ENCODE data around the gene MARS2.
"Not testable (repeated sequence)": the region's sequence is repeated elsewhere in the genome, so short reads cannot be mapped to it uniquely, and the experiment has no call there.

MARS2 gene

DNA sequence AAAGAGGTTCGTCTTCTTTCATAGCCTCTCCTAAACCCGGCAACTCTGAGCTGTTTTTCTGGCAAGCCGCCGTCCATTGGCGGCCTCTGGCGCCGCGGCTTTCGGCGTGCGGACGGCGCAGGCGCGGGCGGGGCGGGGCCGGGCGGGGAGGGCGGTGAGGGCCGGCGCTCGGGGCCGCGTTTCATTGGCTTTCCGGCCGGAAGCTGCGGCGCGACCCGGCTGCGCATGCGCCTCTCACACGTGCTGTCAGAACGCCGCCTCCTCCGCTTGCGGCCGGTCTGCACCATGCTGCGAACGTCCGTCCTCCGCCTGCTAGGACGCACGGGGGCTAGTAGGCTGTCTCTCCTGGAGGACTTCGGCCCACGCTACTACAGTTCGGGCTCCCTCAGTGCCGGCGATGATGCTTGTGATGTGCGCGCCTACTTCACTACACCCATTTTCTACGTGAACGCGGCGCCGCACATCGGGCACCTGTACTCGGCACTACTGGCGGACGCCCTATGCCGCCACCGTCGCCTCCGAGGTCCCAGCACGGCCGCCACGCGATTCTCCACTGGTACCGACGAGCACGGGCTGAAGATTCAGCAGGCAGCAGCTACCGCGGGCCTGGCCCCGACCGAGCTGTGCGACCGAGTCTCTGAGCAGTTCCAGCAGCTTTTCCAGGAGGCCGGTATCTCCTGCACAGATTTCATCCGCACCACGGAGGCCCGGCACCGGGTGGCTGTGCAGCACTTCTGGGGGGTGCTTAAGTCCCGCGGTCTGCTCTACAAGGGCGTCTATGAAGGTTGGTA, at the start of gene MARS2:
Gene MARS2, plus strand, starts transcription at position 249 of the 791 bp plus-strand sequence. Its CDS starts 37 bp downstream, at position 286.
- FAIRE-seq, result no peak

DNA sequence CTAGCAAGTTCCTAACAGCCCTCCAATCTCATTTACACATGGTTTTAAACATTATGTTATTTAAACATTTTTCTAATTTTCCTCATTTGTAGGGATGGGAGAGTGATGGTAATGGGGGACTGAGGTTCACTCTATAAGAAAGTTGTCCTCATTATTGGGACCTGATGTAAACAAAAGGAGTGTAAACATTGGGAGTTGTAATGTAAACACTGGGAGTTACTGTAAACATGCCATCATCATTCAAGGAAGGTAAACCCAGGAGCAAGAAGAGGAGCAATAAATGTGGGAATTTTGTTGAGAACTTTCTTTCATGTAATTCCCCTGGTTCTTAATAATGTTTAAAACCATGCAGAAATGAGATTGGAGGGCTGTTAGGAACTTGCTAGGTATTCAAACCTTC, 47.6 kb upstream of the MARS2 start:
- FAIRE-seq, result no peak

DNA sequence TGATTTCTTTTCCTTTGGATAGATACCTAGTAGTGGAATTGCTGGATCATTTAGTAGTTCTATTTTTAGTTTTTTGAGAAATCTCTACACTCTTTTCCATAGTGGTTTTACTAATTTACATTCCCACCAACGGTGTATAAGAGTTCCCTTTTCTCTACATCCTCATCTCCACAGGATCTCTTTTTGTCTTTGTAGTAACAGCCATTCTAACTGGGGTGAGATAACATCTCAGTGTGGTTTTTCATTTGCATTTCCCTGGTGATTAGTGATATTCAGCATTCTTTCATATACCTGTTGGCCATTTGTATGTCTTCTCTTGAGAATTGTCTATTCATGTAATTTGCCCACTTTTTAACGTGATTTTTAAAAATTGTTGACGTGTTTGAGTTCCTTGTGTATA, 43.5 kb upstream of the MARS2 start:
- no peak for FAIRE-seq

- FAIRE-seq, result no peak
Observed at GRCh38 chr2:197666277-197666676, 38.9 kb upstream of the MARS2 start.

GRCh38 chr2:197668296-197668695, 36.9 kb upstream of the MARS2 start:
- FAIRE-seq, result no peak

- FAIRE-seq, result no peak
Observed at GRCh38 chr2:197669077-197669476, 36.1 kb upstream of the MARS2 start.

DNA sequence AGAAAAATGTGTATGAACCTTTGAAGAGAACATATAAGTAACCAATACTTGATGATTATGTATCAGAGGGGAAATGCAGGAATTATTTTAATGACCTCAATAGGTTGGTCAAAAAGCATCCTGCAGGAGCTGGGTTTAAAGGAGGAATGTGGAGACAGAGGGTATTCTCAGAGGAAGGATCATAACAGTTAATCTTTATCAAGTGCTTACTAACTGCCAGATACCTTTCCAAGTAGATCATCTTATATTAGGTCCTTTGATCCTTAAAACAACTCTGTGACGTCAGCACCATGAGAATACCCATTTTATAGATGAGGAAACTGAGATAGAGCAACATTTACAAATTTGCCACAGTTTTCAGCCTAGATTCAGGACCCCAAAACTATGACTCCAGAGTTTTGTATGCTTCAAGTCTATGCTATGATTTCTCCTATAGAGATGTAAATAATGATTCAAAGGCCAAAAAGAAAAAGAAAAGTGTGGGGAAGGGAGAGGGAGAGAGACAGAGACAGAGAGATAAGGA, 32.7 kb upstream of the MARS2 start:
- FAIRE-seq, result no peak

DNA sequence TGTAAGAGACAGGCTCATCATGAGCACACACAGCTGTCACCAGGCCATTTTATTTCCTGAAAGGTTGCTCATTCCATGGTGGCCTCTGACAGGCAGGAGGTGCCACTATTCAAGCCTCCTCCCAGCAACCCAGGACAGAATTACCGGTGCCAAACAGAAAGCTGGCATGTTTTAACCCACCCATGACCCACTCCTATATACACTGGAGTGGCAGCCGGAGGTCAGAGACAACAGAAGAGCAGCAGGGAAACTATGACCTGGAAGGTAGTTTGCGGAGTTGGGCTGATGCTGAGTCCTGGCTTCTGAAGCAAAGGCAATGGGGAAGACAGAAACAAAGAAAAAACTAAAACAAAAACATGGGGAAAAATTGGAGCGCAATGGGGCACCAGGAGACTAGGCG, 32.1 kb upstream of the MARS2 start:
- FAIRE-seq, result no peak

GRCh38 chr2:197673606-197674005, 31.6 kb upstream of the MARS2 start:
- no peak for FAIRE-seq

DNA sequence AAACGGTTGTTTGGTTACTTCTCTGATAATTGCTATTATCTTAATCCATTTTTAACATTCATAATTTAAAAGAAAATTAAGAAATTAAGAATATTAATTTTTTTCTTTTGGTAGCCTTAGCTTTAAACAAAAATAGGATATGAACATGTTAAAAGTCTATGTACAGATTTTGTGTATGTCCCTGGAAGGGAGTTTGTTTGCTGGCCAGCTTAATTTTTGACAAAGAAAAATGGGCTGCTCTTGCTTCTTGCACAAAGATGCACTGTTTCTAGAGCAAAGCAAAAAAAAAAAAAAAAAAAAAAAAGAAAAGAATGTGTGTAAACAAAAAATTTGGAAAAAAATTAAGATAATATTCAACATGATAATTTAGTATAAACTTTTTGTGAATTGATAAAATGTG, 31.1 kb upstream of the MARS2 start:
- no peak for FAIRE-seq

- FAIRE-seq, result no peak
Observed at GRCh38 chr2:197674591-197674990, 30.6 kb upstream of the MARS2 start.

GRCh38 chr2:197675246-197675645, 29.9 kb upstream of the MARS2 start, which contains the start of gene RFTN2:
Gene RFTN2, minus strand, starts transcription at chr2:197675587. Its CDS starts 129 bp downstream, at chr2:197675458.
- no peak for FAIRE-seq

- no peak for FAIRE-seq
Observed at GRCh38 chr2:197675711-197676188, 29.4 kb upstream of the MARS2 start.

DNA sequence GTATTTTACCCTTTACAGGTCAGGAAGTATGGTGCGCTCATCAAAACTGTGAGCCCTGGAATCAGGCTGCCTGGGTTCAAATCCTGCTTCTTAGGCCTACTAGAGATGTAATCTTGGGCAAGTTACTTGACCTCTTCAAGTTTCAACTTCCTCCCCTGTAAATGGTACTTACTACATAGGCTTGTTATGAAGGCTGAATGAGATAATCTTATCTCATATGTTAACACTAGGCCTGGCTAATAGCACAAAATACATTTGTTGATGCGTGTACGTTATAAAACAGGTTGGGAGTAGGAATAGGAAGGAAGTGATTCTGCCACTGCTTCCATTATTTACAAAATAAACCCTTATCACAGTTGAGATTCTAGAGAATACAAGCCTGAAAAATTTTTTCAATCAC, 28.1 kb upstream of the MARS2 start:
- FAIRE-seq, result no peak

GRCh38 chr2:197677483-197677882, 27.7 kb upstream of the MARS2 start:
- no peak for FAIRE-seq

- FAIRE-seq, result not testable (repeated sequence)
Observed at GRCh38 chr2:197695206-197695605, 10.0 kb upstream of the MARS2 start.

GRCh38 chr2:197695971-197696370, 9.2 kb upstream of the MARS2 start:
- FAIRE-seq, result not testable (repeated sequence)

- FAIRE-seq, result not testable (repeated sequence)
Observed at GRCh38 chr2:197696571-197696970, 8.6 kb upstream of the MARS2 start.

GRCh38 chr2:197699724-197700123, 5.4 kb upstream of the MARS2 start:
- not testable (repeated sequence) for FAIRE-seq

GRCh38 chr2:197700960-197701359, 4.2 kb upstream of the MARS2 start:
- FAIRE-seq, result no peak

DNA sequence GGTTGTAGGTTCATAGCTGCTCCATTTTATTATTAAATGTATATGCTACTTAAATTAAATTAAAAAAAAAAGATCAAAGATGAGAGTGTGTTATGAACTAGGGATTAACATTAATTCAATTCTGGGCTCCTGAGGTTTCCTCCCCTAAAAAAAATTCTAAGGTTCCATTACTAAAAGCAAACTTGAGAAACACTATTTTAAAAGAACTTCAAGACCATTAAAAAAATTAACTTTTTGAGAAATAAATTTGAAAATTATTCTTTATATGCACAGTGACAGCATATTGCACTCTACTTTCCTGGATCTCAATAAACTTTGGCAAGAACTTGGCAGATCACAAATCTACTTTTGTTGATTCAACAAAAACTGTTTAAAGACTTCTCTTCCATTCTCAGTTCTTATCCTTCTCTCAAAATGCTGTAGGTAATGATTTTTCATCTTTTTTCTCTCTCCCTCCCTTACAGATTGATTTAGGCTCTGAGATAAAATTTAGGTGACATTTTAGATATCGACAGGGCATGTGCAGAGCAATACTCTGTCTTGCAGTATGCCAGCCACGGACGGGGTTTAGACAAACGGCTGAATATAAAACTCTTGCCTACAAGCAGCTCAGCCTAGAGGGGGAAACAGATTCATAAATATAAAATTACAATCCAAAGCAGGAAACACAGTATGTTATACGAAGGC, 592 bp upstream of the MARS2 start:
- peak; percentile 56 for FAIRE-seq

DNA sequence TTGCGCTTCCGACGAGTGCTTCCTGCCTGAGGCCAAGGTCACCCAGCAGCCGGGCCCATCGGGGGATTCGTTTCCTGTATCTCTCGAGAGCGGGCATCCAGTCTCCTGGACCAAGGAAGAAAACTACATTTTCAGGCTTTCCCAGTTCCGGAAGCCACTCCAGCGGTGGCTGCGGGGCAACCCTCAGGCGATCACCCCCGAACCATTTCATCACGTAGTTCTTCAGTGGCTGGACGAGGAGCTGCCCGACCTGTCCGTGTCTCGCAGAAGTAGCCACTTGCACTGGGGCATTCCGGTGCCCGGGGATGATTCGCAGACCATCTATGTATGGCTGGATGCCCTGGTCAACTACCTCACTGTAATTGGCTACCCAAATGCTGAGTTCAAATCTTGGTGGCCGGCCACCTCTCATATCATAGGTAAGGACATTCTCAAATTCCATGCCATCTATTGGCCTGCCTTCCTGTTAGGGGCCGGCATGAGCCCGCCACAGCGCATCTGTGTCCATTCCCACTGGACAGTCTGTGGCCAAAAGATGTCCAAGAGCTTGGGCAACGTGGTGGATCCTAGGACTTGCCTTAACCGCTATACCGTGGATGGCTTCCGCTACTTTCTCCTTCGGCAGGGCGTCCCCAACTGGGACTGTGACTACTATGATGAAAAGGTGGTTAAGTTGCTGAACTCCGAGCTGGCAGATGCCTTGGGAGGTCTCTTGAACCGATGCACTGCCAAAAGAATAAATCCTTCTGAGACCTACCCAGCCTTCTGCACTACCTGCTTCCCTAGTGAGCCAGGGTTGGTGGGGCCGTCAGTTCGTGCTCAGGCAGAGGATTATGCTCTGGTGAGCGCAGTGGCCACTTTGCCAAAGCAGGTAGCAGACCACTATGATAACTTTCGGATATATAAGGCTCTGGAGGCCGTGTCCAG, 1.0 kb downstream of the MARS2 start:
- no peak for FAIRE-seq

DNA sequence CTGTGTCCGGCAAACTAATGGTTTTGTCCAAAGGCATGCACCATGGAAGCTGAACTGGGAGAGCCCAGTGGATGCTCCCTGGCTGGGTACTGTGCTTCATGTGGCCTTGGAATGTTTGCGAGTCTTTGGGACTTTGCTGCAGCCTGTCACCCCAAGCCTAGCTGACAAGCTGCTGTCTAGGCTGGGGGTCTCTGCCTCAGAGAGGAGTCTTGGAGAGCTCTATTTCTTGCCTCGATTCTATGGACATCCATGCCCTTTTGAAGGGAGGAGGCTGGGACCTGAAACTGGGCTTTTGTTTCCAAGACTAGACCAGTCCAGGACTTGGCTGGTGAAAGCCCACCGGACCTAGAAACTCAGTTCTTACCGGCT, 1.7 kb downstream of the MARS2 start:
- no peak for FAIRE-seq

All from islet of Langerhans (tissue), 1 donor.